Liver (tissue), 3 donors: ENCODE measurements around the gene MIB2.
"Not testable (repeated sequence)": the region's sequence is repeated elsewhere in the genome, so short reads cannot be mapped to it uniquely, and the experiment has no call there.

Experiments used
- GABPA ChIP-seq, 2 donors: IDR thresholded peaks in 1 of 2; conservative IDR thresholded peaks in 1 of 2; 2 replicates each; pipeline ENCODE4 v1.6.1; 2016; ENCODE audit warnings: antibody characterized with exemption in 2 of 2, mild to moderate bottlenecking in 1 of 2, moderate library complexity in 1 of 2
- NR2F2 ChIP-seq: IDR thresholded peaks from 2 replicates; pipeline ENCODE4 v1.6.1; 2016; ENCODE audit warnings: antibody characterized with exemption
- TF ChIP-seq, protein P1 (sequence below): fragments of 150-350 bp; IDR thresholded peaks from 2 replicates; pipeline ENCODE4 v1.5.1; 2017; ENCODE audit warnings: improper control_type of control experiment, low read depth, low read length; ENCODE audit not compliant: missing input control
- TF ChIP-seq, protein P2 (sequence below): IDR thresholded peaks from 2 replicates; pipeline ENCODE4 v1.6.1; 2016; ENCODE audit warnings: antibody characterized with exemption, mild to moderate bottlenecking
- donor health status: healthy.
- donor health status: healthy.

DNA sequence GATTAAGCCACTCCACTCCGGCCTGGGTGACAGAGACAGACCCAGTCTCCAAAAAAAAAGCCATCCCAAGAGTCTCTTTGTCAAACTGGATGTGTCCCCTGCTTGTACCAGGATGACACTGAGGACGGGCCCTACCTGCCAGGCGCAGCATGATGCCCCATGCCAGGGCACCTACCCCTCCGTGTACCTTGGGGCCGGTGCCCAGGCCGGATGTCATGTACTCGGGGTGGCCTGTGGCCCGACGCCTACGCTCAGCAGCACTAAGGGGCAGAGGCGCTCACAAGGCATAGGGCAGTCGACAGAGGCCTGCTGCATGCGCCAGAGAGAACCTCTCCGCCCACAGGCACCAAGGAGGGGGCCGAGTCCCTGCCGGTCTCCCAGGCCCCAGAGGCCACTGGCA, 24.1 kb downstream of the MIB2 start:
- TF ChIP-seq, protein P1, sequence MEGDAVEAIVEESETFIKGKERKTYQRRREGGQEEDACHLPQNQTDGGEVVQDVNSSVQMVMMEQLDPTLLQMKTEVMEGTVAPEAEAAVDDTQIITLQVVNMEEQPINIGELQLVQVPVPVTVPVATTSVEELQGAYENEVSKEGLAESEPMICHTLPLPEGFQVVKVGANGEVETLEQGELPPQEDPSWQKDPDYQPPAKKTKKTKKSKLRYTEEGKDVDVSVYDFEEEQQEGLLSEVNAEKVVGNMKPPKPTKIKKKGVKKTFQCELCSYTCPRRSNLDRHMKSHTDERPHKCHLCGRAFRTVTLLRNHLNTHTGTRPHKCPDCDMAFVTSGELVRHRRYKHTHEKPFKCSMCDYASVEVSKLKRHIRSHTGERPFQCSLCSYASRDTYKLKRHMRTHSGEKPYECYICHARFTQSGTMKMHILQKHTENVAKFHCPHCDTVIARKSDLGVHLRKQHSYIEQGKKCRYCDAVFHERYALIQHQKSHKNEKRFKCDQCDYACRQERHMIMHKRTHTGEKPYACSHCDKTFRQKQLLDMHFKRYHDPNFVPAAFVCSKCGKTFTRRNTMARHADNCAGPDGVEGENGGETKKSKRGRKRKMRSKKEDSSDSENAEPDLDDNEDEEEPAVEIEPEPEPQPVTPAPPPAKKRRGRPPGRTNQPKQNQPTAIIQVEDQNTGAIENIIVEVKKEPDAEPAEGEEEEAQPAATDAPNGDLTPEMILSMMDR, result not testable (repeated sequence)
- TF ChIP-seq NR2F2; GABPA (IDR thresholded peaks at IDR 0.05 in 1 of 2, conservative IDR thresholded peaks at IDR 0.05 in 1 of 2): not testable (repeated sequence)
- TF ChIP-seq, protein P2, sequence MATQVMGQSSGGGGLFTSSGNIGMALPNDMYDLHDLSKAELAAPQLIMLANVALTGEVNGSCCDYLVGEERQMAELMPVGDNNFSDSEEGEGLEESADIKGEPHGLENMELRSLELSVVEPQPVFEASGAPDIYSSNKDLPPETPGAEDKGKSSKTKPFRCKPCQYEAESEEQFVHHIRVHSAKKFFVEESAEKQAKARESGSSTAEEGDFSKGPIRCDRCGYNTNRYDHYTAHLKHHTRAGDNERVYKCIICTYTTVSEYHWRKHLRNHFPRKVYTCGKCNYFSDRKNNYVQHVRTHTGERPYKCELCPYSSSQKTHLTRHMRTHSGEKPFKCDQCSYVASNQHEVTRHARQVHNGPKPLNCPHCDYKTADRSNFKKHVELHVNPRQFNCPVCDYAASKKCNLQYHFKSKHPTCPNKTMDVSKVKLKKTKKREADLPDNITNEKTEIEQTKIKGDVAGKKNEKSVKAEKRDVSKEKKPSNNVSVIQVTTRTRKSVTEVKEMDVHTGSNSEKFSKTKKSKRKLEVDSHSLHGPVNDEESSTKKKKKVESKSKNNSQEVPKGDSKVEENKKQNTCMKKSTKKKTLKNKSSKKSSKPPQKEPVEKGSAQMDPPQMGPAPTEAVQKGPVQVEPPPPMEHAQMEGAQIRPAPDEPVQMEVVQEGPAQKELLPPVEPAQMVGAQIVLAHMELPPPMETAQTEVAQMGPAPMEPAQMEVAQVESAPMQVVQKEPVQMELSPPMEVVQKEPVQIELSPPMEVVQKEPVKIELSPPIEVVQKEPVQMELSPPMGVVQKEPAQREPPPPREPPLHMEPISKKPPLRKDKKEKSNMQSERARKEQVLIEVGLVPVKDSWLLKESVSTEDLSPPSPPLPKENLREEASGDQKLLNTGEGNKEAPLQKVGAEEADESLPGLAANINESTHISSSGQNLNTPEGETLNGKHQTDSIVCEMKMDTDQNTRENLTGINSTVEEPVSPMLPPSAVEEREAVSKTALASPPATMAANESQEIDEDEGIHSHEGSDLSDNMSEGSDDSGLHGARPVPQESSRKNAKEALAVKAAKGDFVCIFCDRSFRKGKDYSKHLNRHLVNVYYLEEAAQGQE, result not testable (repeated sequence)
